Measurements from ENCODE around the gene ACKR4. TPM values are rescaled to one million over a fixed set of nuclear protein-coding genes. Genes with fewer than 3 reads are reported as not detected.
"Not testable (repeated sequence)": the region's sequence is repeated elsewhere in the genome, so short reads cannot be mapped to it uniquely, and the experiment has no call there.

The ACKR4 gene
- polyA plus RNA-seq, result under 1 TPM in 2 of 3 donors, not detected in 1; 0.10 to 0.12 TPM

DNA sequence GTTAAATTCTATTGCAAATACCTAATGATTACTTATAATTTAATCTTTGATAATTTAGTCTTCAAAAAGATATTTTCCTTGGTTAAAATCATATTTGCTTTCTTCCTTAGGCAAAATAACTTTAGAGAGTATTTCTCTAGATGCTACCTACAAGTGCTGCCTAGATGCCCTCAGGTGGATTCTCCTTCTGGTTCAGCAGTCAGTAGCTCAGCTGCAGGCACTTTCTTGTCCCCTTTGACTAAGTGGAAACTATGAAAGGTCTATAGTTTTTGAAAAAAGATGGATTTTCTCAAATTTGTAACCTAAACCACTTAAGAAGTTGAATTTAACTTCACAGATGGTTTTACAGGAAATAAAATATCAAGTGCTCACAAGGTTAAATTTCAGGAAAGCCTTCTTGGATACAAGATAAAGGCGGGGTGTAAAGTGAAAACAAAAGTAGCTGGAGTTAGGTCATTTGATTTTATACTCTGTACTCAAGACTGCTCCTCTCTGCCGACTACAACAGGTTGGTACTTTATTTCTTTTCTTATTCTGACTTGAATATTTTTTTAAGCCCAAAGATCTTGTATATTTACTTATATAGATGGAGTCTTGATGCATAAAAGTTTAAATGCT is at the start of gene ACKR4:
TSS of gene ACKR4 (plus strand) at position 455 of the 618 bp plus-strand sequence. CDS start 3,128 bp downstream, outside the sequence.
- DNase-seq, result no peak
- H3K4me1 Mint-ChIP-seq, result peaks cover 0 to 1% of the 10 kb centered on the region in 2 donors
- H3K27ac Mint-ChIP-seq, result no peak within 1 kb of the TSS
- no peaks in the 10 kb centered on the region for H3K9me3 Mint-ChIP-seq
- peaks cover 19 to 29% (median 24%) of the 10 kb centered on the region in 3 donors for H3K36me3 Mint-ChIP-seq
- no peaks in the 10 kb centered on the region for H3K27me3 Mint-ChIP-seq (ENCODE audit: low read depth in 3 of 3)
- no peak within 1 kb of the TSS for H3K4me3 Mint-ChIP-seq

DNA sequence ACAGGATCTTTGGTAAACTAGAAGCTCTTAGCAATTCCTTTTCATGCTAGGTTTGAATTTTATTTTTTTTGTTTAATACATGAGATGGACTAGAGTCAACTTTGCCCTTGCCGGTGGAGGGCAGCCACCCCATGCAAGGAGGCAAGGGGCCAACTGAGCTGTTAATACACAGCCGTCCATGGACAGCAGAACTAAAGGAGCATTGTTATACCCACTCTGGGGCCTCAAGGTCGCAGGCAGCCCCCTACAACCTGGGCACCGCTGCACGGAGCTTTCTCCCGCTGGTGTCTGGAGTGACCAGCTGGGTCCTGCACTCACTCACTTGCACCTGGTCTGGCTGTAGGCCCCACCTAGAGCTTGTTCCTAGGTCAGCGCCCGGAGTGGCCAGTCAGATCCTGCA is 47.9 kb upstream of the ACKR4 start:
- H3K4me3 Mint-ChIP-seq, result no peak overlapping the region
- peaks cover 0 to 2% (median 0%) of the 10 kb centered on the region in 3 donors for H3K27me3 Mint-ChIP-seq (ENCODE audit: low read depth in 3 of 3)
- no peak for DNase-seq
- no peaks in the 10 kb centered on the region for H3K9me3 Mint-ChIP-seq
- peaks cover 14% of the 10 kb centered on the region in 2 donors for H3K4me1 Mint-ChIP-seq
- H3K36me3 Mint-ChIP-seq, result peaks cover 0 to 3% (median 0%) of the 10 kb centered on the region in 3 donors
- no peak overlapping the region for H3K27ac Mint-ChIP-seq

DNA sequence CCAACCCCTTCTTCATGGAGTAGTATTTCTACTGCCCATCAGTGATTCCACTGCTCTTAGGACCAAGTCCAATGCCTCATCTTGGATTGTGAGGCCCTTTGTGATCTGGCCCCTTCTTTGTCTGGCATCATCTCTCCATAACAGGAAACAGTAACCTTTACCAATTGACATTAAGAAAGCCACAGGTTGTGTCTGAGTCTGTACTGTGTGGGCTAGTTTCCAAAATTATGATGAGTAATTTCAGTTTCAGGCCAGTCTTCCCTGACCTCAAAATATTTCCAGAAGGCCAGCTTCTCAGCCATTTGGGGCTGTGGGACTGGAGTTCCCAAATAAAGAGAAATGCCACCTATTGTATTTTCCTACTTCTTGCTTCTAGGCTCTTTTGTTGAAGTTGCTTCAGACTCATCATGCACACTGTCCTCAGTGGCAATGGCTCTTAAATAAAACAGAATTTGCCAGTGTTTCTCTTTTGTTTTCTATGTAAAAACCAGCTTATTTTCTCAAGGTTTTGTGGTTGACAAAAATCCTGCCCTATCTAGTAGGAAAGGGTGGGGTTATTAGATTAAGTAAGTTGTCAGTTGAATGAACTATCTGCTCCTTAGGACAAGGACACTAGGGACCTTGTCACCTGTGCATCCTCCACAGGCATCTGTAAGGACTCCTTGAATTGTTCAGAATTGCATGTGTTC is 47.0 kb upstream of the ACKR4 start:
- H3K27me3 Mint-ChIP-seq (ENCODE audit: low read depth in 3 of 3), result peaks cover 0 to 2% (median 0%) of the 10 kb centered on the region in 3 donors
- no peak overlapping the region for H3K4me3 Mint-ChIP-seq
- H3K36me3 Mint-ChIP-seq, result peaks cover 0 to 9% (median 0%) of the 10 kb centered on the region in 3 donors
- no peaks in the 10 kb centered on the region for H3K9me3 Mint-ChIP-seq
- DNase-seq, result no peak
- H3K4me1 Mint-ChIP-seq, result peaks cover 14% of the 10 kb centered on the region in 2 donors
- peak overlapping the region in 2 of 6 donors; percentile 0 to 41 for H3K27ac Mint-ChIP-seq

DNA sequence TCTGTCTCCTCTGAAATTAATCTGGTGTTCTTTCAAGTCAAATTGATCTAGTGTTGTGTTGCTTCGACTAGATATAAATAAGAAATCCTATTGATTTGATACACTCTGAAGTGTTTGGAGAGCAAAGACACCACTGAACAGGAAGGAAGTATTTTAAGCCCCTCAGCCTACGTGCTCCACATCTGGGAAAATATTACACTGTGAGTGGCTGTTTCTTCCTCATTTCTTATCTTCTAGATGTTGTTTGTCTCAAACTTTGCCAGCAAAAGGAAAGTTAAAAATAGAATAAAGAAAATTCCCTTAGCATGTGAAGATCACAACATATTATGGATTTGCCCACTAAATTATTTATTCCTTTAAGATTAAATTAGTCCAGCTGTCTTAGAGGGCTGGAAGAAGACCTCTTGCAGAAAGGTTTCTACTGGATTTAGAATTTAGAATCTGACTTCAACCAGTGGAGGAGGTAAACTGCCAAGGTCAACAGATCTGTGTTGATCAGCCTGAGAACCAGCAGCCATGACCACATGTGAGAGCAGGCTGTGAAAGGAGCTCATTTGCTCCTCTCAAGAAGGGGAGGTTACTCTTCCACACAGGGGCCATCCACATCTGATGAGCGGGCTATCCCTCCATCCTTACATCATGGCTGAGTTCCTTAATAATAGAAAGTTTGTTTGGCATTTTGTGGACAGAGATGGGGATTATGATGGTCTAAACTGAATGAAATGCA is 46.3 kb upstream of the ACKR4 start:
- H3K27ac Mint-ChIP-seq, result peak overlapping the region in 1 of 6 donors; percentile 41
- DNase-seq, result no peak

DNA sequence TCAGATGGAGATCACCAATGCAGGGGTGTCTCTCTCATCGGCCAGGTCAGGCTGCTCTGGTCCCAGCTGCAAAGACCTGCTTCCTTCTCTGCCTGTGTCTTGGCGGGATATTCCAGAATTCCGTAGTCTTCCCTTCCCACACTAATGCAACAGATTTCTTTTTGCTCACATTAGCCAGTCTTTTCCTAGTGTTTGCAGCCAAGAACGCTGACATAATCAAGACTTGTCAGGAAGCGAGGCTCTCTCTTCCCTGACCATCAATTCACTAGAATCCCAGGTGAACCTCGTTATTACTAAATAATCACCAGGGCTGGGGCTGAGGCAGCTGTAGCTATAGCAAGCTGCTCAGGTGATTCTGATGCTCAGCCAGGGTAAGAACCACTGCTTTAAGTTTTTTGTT is 43.2 kb upstream of the ACKR4 start:
- DNase-seq, result no peak
- Mint-ChIP-seq H3K9me3 (no peaks in the 10 kb centered on the region), H3K36me3 (peaks cover 2 to 16% (median 11%) of the 10 kb centered on the region in 3 donors), H3K27me3 (ENCODE audit: low read depth in 3 of 3) (peaks cover 0 to 3% (median 0%) of the 10 kb centered on the region in 3 donors), H3K4me3 (no peak overlapping the region), H3K27ac (no peak overlapping the region), H3K4me1 (peaks cover 14% of the 10 kb centered on the region in 2 donors)

More for the DNA sequence above, 46.3 kb upstream of the ACKR4 start:
- Mint-ChIP-seq H3K36me3 (peaks cover 0 to 5% (median 2%) of the 10 kb centered on the region in 3 donors), H3K27me3 (ENCODE audit: low read depth in 3 of 3) (peaks cover 0 to 2% (median 0%) of the 10 kb centered on the region in 3 donors), H3K4me1 (peaks cover 14% of the 10 kb centered on the region in 2 donors), H3K4me3 (no peak overlapping the region), H3K9me3 (no peaks in the 10 kb centered on the region)

DNA sequence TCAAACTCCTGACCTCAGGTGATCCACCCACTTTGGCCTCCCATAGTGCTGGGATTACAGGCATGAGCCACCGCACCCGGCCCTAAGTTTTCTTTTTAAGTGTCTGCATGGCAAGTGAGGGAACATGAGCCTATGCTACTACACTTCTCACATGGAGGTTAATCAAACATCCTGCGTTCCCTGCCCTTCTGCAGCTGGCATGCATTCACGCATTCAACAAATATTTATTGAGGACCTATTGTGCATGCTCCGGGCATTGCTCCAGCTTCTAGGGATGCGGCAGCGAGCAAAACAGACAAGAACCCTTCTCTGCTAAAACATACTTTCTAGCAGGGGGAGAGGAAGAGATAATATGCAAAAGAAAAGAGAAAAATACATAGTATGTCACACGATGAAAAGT is 42.6 kb upstream of the ACKR4 start:
- no peak for DNase-seq

DNA sequence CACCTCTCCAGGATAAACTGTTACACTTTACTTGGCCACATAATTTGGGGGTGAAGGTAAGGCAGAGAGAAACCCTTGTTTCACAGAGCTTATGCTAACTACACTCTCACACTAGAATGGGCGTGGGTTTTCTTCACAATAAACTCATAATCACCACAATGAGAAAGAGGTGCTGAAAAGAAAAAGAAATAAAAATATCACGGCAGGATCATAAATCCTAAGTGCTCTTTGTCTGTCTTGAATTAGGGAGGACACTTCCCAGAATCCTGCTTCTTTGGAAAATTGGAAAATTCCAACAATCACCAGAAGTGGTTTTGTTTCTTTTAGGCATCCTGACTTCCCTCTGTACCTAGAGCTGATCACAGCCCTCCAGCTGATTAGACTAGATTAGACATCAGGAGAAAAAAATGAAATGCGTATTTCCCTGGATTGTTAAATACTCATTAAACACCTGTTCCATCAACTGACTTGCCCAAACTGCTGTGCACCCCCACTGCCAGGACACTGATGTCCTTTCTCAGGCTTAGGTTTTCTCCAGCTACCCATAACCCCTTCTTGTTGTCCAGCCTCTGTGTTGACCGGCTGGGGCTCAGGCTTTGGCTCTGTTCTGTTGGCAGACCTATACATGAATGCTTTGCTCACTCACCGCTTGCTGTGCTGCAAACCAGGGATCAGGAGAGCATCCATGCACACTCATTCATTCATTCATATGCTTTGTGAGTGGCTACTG is 41.6 kb upstream of the ACKR4 start:
- DNase-seq, result no peak
- H3K9me3 Mint-ChIP-seq, result no peaks in the 10 kb centered on the region
- no peak overlapping the region for H3K4me3 Mint-ChIP-seq
- peaks cover 0 to 2% (median 0%) of the 10 kb centered on the region in 3 donors for H3K27me3 Mint-ChIP-seq (ENCODE audit: low read depth in 3 of 3)
- peaks cover 3% of the 10 kb centered on the region in 2 donors for H3K4me1 Mint-ChIP-seq
- peaks cover 3 to 21% (median 13%) of the 10 kb centered on the region in 3 donors for H3K36me3 Mint-ChIP-seq
- no peak overlapping the region for H3K27ac Mint-ChIP-seq

More for the DNA sequence above, 42.6 kb upstream of the ACKR4 start:
- Mint-ChIP-seq H3K4me1 (peaks cover 11 to 14% of the 10 kb centered on the region in 2 donors), H3K4me3 (no peak overlapping the region), H3K36me3 (peaks cover 3 to 16% (median 13%) of the 10 kb centered on the region in 3 donors), H3K9me3 (no peaks in the 10 kb centered on the region), H3K27me3 (ENCODE audit: low read depth in 3 of 3) (peaks cover 0 to 2% (median 0%) of the 10 kb centered on the region in 3 donors), H3K27ac (no peak overlapping the region)

DNA sequence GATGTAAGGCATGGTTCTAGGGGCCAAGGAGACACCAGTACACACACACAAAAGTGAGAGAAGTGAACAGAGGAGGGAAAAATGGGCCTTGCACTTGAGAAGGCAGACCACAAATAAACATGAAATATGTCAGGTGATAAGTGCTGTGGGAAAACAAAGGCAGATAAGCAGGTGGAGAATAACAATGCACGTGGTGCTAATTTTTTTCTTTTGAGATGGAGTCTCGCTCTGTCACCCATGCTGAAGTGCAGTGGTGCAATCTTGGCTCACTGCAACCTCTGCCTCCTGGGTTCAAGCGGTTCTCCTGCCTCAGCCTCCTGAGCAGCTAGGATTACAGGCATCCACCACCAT is 41.1 kb upstream of the ACKR4 start:
- H3K4me1 Mint-ChIP-seq, H3K9me3 Mint-ChIP-seq: not testable (repeated sequence)
- peaks cover 3 to 21% (median 13%) of the 10 kb centered on the region in 3 donors for H3K36me3 Mint-ChIP-seq

DNA sequence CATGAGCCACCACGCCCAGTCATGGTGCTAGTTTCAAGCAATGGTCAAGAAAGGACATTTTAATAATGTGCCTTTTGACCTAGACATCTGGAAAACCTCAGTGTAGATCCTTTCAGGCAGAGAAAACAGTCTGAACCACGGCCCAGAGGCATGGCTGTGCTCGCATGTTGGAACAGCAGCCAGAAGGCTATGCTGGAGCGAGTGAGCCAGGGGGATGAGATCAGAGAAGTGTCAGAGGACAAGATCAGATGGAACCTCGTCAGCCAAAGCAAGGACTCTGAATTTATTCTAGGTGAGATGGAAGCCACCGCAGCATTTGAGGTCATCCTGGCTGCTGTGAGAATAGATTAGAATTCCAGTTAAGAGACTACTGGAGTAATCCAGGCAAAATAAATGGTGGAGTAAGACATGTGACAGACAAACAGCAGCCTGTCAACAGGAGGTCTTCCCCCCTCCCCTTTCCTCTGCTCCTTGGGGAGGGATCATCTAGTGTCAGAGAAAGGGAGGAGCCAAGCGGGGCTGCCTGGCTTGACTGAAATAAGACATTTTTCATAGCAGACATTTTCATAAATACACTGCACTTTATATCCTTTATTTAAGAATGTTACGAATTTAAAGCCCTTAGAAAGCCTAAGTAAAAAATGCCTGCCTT is 40.4 kb upstream of the ACKR4 start:
- Mint-ChIP-seq H3K4me1 (no peaks in the 10 kb centered on the region), H3K27ac (no peak overlapping the region), H3K27me3 (ENCODE audit: low read depth in 3 of 3) (peaks cover 0 to 2% (median 0%) of the 10 kb centered on the region in 3 donors), H3K36me3 (peaks cover 3 to 21% (median 16%) of the 10 kb centered on the region in 3 donors), H3K4me3 (no peak overlapping the region), H3K9me3 (no peaks in the 10 kb centered on the region)
- no peak for DNase-seq

More for the DNA sequence above, 41.1 kb upstream of the ACKR4 start:
- not testable (repeated sequence) for H3K4me3 Mint-ChIP-seq; H3K27ac Mint-ChIP-seq; DNase-seq; H3K27me3 Mint-ChIP-seq (ENCODE audit: low read depth in 3 of 3)

DNA sequence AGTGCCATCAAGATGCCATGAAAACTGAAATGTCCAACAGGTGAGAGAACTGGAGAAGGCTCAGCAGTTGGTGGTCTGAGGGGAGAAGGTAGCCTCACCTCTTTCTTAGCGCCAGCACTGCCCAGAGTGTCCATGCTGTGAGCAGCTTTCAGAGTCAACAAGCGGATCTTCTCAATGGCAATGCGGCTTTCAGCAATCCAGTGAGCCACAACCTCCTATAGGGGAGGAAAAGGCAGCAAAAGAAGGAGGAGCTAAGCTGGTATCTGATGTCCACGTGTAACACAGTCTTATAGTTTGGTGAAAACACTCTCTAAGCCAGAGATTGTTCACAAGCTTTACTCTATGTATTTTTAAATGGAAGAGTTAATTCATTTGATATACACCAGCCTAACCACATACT is 36.1 kb upstream of the ACKR4 start:
- Mint-ChIP-seq H3K36me3 (peaks cover 18 to 35% (median 27%) of the 10 kb centered on the region in 3 donors), H3K9me3 (no peaks in the 10 kb centered on the region)

DNA sequence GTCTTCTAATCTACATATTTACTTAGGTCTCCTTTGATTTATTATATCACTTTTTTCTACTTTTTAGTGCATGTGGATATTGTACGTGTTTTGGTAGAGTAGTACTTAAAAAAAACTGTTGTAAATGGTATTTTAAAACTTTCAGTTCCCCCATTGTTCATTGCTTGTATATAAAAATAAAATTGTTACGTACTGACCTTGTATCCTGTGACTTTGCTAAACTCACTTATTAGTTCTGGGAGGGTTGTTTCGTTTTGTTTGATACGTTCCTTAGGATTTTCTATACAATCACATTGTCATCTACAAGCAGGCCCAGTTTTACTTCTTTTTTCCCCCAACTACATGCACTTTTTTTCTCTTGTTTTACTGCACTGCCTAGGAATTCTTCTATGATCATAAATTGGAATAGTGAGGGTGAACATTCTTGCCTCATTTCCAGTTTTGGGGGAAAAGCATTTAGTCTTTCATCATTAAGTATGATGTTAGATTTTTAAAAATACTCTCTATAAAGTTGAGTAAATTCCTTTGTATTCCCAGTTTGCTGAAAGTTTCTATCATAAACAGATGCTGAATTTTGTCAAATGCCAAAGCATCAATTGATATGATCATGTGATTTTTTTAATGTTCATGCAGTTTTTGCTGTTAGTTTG is 33.5 kb upstream of the ACKR4 start:
- no peaks in the 10 kb centered on the region for H3K4me1 Mint-ChIP-seq
- no peak overlapping the region for H3K27ac Mint-ChIP-seq
- peaks cover 17 to 30% (median 18%) of the 10 kb centered on the region in 3 donors for H3K36me3 Mint-ChIP-seq
- H3K9me3 Mint-ChIP-seq, result no peaks in the 10 kb centered on the region
- DNase-seq, result no peak
- no peaks in the 10 kb centered on the region for H3K27me3 Mint-ChIP-seq (ENCODE audit: low read depth in 3 of 3)
- H3K4me3 Mint-ChIP-seq, result no peak overlapping the region

More for the DNA sequence above, 36.1 kb upstream of the ACKR4 start:
- H3K4me3 Mint-ChIP-seq, result no peak overlapping the region
- no peak for DNase-seq
- H3K27me3 Mint-ChIP-seq (ENCODE audit: low read depth in 3 of 3), result peaks cover 0 to 2% (median 0%) of the 10 kb centered on the region in 3 donors
- no peak overlapping the region for H3K27ac Mint-ChIP-seq
- no peaks in the 10 kb centered on the region for H3K4me1 Mint-ChIP-seq

DNA sequence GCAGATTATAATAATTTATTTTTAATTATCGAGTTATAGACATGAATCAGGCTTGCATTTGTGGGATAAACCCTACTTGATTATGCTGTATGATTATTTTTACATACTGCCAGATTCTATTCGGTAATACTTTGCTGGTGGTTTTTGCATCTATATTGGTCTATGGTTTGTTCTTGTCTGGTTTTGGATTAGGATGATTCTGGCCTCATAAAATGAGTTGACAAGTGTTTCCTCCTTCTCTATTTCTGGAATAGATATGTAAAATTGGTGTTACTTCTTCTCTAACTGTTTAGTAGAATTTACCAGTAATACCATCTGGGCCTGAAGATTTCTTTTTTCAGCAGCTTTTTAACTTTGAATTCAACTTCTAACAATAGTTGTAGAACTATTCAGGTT is 33.0 kb upstream of the ACKR4 start:
- H3K27me3 Mint-ChIP-seq (ENCODE audit: low read depth in 3 of 3), result no peaks in the 10 kb centered on the region
- H3K36me3 Mint-ChIP-seq, result peaks cover 15 to 26% (median 17%) of the 10 kb centered on the region in 3 donors
- H3K9me3 Mint-ChIP-seq, result no peaks in the 10 kb centered on the region
- H3K4me3 Mint-ChIP-seq, result no peak overlapping the region
- DNase-seq, result no peak
- H3K27ac Mint-ChIP-seq, result no peak overlapping the region
- no peaks in the 10 kb centered on the region for H3K4me1 Mint-ChIP-seq
